SK-N-SH (cell line): Measurements from ENCODE around the gene SMYD3. TPM values are rescaled to one million over a fixed set of nuclear protein-coding genes. Genes with fewer than 3 reads are reported as not detected.

Experiments
- CTCF ChIA-PET: fragments of 300-600, 350-600 bp; formaldehyde crosslinking; extraction: SDS; loops from one replicate; lab custom pipeline; 2021; lab: Yijun Ruan, JAX
- POLR2A ChIA-PET: fragments of 350-600 bp; sonication (Branson Sonifier 250); formaldehyde crosslinking; extraction: SDS; loops from one replicate; lab custom pipeline; 2020; ENCODE audit warnings: antibody characterized with exemption, inconsistent platforms; lab: Yijun Ruan, JAX
- DNase-seq: peaks from one replicate; pipeline ENCODE4 v3.0.0; 2012
- H2AFZ ChIP-seq: fragments of 200-600 bp; sonication (generic); 2 replicates; pipeline ENCODE4 v1.8.1; 2016; ENCODE audit warnings: antibody characterized with exemption, mild to moderate bottlenecking, low read depth
- H3F3A ChIP-seq: fragments of 200-600 bp; sonication (generic); replicated peaks from 2 replicates; pipeline ENCODE3; 2016; ENCODE audit warnings: antibody characterized with exemption, mild to moderate bottlenecking; ENCODE audit not compliant: insufficient read depth
- H3K27ac ChIP-seq, 2 experiments: fragments of 200-500 bp in 1 of 2; fragments of 200-600 bp in 1 of 2; sonication (Bioruptor generic) in 1 of 2; sonication (generic), shearing (Covaris generic) in 1 of 2; 2 replicates each; pipeline versions ENCODE4 v1.5.1 to v1.6.1; 2014 to 2016; ENCODE audit warnings: low read depth in 2 of 2, inconsistent platforms in 1 of 2, low read length in 1 of 2, mild to moderate bottlenecking in 1 of 2, mixed read lengths in 1 of 2
- H3K27me3 ChIP-seq: fragments of 200-600 bp; sonication (generic), shearing (Covaris generic); 2 replicates; pipeline ENCODE4 v1.6.1; 2016; ENCODE audit warnings: mixed run types; ENCODE audit not compliant: insufficient read depth
- H3K36me3 ChIP-seq, 2 experiments: fragments of 200-500 bp in 1 of 2; fragments of 200-600 bp in 1 of 2; sonication (Bioruptor generic) in 1 of 2; sonication (generic) in 1 of 2; replicated peaks in 1 of 2; 2 replicates each; pipeline versions ENCODE3 to v1.5.1; 2014 to 2016; ENCODE audit warnings: low read length in 1 of 2, mild to moderate bottlenecking in 1 of 2; ENCODE audit not compliant: insufficient read depth in 2 of 2, control insufficient read depth in 1 of 2
- H3K4me1 ChIP-seq, 2 experiments: fragments of 200-500 bp in 1 of 2; fragments of 200-600 bp in 1 of 2; sonication (Bioruptor generic) in 1 of 2; sonication (generic), shearing (Covaris generic) in 1 of 2; 2 replicates each; pipeline versions ENCODE4 v1.5.1 to v1.6.1; 2014 to 2016; ENCODE audit warnings: low read depth in 1 of 2, low read length in 1 of 2, mixed run types in 1 of 2; ENCODE audit not compliant: insufficient read depth in 2 of 2, control insufficient read depth in 1 of 2
- H3K4me2 ChIP-seq: fragments of 200-600 bp; sonication (generic), shearing (Covaris generic); 2 replicates; pipeline ENCODE4 v1.6.1; 2017; ENCODE audit warnings: mixed run types
- H3K4me3 ChIP-seq, 2 experiments: fragments of 200-500 bp in 1 of 2; fragments of 200-600 bp in 1 of 2; sonication (Bioruptor generic) in 1 of 2; sonication (generic), shearing (Covaris generic) in 1 of 2; 2 replicates each; pipeline versions ENCODE4 v1.5.1 to v1.8.1; 2014 to 2016; ENCODE audit warnings: low read depth in 2 of 2, inconsistent platforms in 1 of 2, low read length in 1 of 2, mild to moderate bottlenecking in 1 of 2, mixed read lengths in 1 of 2, moderate library complexity in 1 of 2
- H3K79me2 ChIP-seq: fragments of 200-600 bp; sonication (generic); 2 replicates; pipeline ENCODE4 v1.8.1; 2017; ENCODE audit warnings: mild to moderate bottlenecking; ENCODE audit not compliant: insufficient read depth
- H3K9ac ChIP-seq: fragments of 200-600 bp; sonication (generic); 2 replicates; pipeline ENCODE4 v1.6.1; 2017; ENCODE audit warnings: mixed run types
- H3K9me2 ChIP-seq: fragments of 200-600 bp; sonication (generic); 2 replicates; pipeline ENCODE4 v1.6.1; 2017; ENCODE audit warnings: mixed run types
- H3K9me3 ChIP-seq: fragments of 200-600 bp; sonication (generic); 2 replicates; pipeline ENCODE4 v1.6.1; 2017; ENCODE audit warnings: mixed run types, mild to moderate bottlenecking, moderate library complexity
- H4K20me1 ChIP-seq: fragments of 200-600 bp; sonication (generic); 2 replicates; pipeline ENCODE4 v1.6.1; 2017; ENCODE audit warnings: mild to moderate bottlenecking, mixed run types; ENCODE audit not compliant: insufficient read depth
- FOXJ3 ChIP-seq: sonication (generic); formaldehyde crosslinking; IDR thresholded peaks from 2 replicates; pipeline ENCODE4 v1.5.1; 2020; ENCODE audit warnings: mild to moderate bottlenecking, missing genetic modification reagents
- FOXM1 ChIP-seq: IDR thresholded peaks from 2 replicates; pipeline ENCODE4 v1.4.0; 2012; ENCODE audit warnings: low read depth, mild to moderate bottlenecking
- GATA2 ChIP-seq: sonication (generic); formaldehyde crosslinking; IDR thresholded peaks from 2 replicates; pipeline ENCODE4 v1.5.0; 2020; ENCODE audit warnings: mild to moderate bottlenecking, missing genetic modification reagents
- IRF3 ChIP-seq: fragments of 150-350 bp; IDR thresholded peaks from 2 replicates; pipeline ENCODE4 v1.6.1; 2016; ENCODE audit warnings: mild to moderate bottlenecking, low read depth, low read length
- NFIC ChIP-seq: IDR thresholded peaks from 2 replicates; pipeline ENCODE4 v1.4.0; 2012; ENCODE audit warnings: borderline replicate concordance
- PBX3 ChIP-seq: IDR thresholded peaks from 2 replicates; pipeline ENCODE4; 2012
- POLR2AphosphoS5 ChIP-seq: IDR thresholded peaks from 2 replicates; pipeline ENCODE4 v1.6.1; 2012; ENCODE audit warnings: low read depth, low read length
- RAD21 ChIP-seq: IDR thresholded peaks from 2 replicates; pipeline ENCODE4 v1.6.1; 2012; ENCODE audit warnings: mild to moderate bottlenecking, low read length
- RFX5 ChIP-seq: IDR thresholded peaks from 2 replicates; pipeline ENCODE4 v1.6.1; 2012; ENCODE audit warnings: mild to moderate bottlenecking, improper control_type of control experiment, low read length
- USF1 ChIP-seq: IDR thresholded peaks from 2 replicates; pipeline ENCODE4 v1.4.0; 2012; ENCODE audit warnings: low read depth, borderline replicate concordance
- ZBTB33 ChIP-seq: IDR thresholded peaks from 2 replicates; pipeline ENCODE4 v1.4.0; 2012; ENCODE audit warnings: low read depth, borderline replicate concordance
- WGBS: methylation state at CpG from one replicate; pipeline ENCODE4 v1.1.6; 2017; ENCODE audit warnings: low lambda C conversion rate; 5-methylcytosine and 5-hydroxymethylcytosine counted together
- polyA plus RNA-seq, 3 experiments: library from polyadenylated mRNA; depleted of rRNA; stranded (reverse); fragments of >200 nt; gene quantifications; 2 replicates each; pipeline ENCODE4 v1.2.3, GENCODE V29; 2012

SMYD3 gene
- polyA plus RNA-seq, 1 of the 3 experiments (the other 2 are of a cell fraction): 31.4 TPM

- no peaks in the 10 kb centered on the region for H4K20me1 ChIP-seq
- H3K27me3 ChIP-seq: no peaks in the 10 kb centered on the region
- H3F3A ChIP-seq: no peaks in the 10 kb centered on the region
- no peaks in the 10 kb centered on the region for H3K79me2 ChIP-seq
- H3K36me3 ChIP-seq: no peaks in the 10 kb centered on the region
- TF ChIP-seq RAD21 (no peak), FOXM1 (no peak), GATA2 (CRISPR knock-in tag) (no peak), FOXJ3 (CRISPR knock-in tag) (no peak), ZBTB33 (no peak), NFIC (no peak), PBX3 (no peak), USF1 (no peak)
- TF ChIP-seq, all 33 proteins: peak for 0
- H3K4me2 ChIP-seq: no peak overlapping the region
- H3K9ac ChIP-seq: no peak overlapping the region
- H3K9me3 ChIP-seq: no peaks in the 10 kb centered on the region; the same call in 1 of the 2 replicates
- POLR2A ChIA-PET: no interaction called here
- no peak overlapping the region for H3K27ac ChIP-seq
- WGBS: 43% methylated on average over 10 of the region's 17 CpGs
- no peak for DNase-seq
- no peak overlapping the region for H2AFZ ChIP-seq
- H3K9me2 ChIP-seq: no peaks in the 10 kb centered on the region
- no peaks in the 10 kb centered on the region for H3K4me1 ChIP-seq
- CTCF ChIA-PET: no interaction called here
- H3K4me3 ChIP-seq: no peak overlapping the region
Measured at GRCh38 chr1:246518456-246519205, 11.6 kb upstream of the SMYD3 start.

GRCh38 chr1:246517391-246517790 is 10.3 kb upstream of the SMYD3 start:
- Histone ChIP-seq H3K79me2 (no peaks in the 10 kb centered on the region), H3K36me3 (no peaks in the 10 kb centered on the region), H3K27me3 (no peaks in the 10 kb centered on the region), H2AFZ (no peak overlapping the region), H3K4me2 (no peak overlapping the region), H3K9me3 (no peaks in the 10 kb centered on the region; the same call in 1 of the 2 replicates), H3K4me1 (no peaks in the 10 kb centered on the region), H3K27ac (no peak overlapping the region), H3F3A (no peaks in the 10 kb centered on the region), H3K9me2 (no peaks in the 10 kb centered on the region), H3K4me3 (no peak overlapping the region), H3K9ac (no peak overlapping the region), H4K20me1 (no peaks in the 10 kb centered on the region)
- DNase-seq: no peak
- ChIA-PET POLR2A (no interaction called here), CTCF (no interaction called here)
- TF ChIP-seq POLR2AphosphoS5: no peak
- TF ChIP-seq RAD21: no peak
- TF ChIP-seq RFX5: no peak
- TF ChIP-seq IRF3: no peak
- WGBS: 29% methylated on average over 1 of the region's 7 CpGs
